Myocyte (in vitro differentiated cells): ENCODE results near the gene CDH22. TPM values are rescaled to one million over a fixed set of nuclear protein-coding genes. Genes with fewer than 3 reads are reported as not detected.

Source experiments
- DNase-seq: peaks from one replicate; pipeline ENCODE4 v3.0.0-alpha.2; 2012; ENCODE audit warnings: low read depth
- total RNA-seq: library from RNA; depleted of rRNA; stranded (reverse); fragments of >200 nt; gene quantifications from 2 replicates; pipeline ENCODE4 v1.2.3, GENCODE V29; 2014

Gene CDH22
- total RNA-seq, 1 donor from 2014 or later: not detected

DNA sequence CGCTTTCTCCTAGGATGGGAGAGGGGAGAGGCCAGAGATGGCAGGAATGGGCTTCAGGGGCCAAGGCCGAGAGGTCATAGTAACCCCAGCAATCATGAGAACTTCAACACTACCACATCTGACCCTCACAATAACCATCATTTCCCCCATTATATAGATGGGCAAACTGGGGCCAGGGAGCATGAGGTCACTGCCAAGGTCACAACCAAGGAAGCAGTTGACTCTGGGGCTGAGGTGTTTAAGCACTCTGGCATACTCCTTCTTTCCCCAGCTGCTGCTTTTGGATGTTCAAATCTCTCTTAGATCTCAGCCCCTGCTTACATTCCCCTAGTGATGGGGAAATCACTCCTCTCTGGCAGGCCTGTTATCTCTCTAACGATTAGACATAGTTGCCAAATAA, 39.6 kb downstream of the CDH22 start:
- no peak for DNase-seq

DNA sequence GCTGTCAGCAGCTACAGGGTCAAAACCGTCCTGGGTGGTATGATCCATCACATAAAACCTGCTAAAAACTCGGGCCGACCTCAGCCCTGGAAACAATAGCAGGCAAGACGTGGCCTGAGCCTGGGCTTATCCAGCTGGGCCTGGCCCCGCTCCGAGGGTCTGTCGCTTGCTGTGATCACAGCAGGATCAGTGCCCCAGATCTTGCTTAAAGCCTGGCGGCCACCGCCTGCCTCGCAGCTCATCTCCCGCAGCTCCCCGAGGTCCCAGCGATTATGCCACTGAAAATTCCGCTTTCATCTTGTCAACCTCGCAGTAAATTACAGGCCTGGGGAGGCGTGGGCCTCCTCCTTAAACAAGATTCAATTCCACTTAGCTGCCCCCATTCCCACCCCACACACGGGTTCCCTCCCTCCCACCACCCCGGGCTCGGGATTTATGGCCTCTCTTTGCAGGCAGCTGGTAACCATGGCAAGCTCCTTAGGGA, 40.1 kb downstream of the CDH22 start:
- no peak for DNase-seq

DNA sequence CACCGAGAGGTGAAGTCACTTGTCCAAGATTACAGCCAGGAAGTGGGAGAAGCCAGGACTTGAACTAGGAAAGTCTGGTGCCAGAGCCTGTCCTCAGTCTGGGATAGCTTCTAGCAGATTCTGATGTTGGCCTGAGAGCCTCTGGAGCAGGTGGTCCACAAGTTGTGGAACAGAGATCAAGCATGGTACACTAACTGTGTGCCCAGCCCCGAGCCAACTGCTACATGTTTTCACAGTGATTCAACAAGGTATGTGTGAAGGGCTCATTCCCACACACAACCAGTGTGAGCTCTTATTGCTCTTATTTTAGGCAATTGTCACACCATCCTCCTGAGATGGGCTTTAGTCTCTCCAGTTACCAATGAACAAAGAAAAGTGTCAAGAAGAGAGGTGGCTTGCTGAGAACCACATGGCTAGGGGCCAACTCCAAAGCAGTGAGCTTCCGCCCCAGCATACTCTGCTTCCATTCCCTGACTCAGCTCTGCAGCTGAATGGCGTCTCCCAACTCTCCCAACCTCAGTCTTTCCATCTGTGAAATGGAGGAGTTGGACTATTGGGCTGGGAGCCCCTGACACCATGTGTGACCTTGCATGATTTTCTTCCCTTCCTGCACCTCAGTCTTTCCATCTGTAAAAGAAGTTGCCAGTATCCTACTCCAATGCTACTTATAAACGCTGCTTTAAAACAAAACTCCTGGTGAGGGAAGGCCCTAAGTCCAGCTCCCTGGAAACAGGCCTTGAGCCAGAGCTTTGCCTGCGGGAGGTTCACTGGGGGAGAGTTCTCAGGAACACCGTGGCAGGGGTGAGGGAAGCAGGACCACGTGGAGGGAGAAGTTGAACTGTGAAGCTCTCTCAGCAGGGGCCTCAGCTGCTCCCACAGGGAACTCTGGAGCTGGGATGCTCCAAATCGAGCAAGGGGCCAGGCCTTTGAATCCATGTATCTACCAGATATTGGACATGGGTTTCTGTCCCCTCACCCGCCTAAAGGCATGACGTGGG, 40.9 kb downstream of the CDH22 start:
- no peak for DNase-seq

DNA sequence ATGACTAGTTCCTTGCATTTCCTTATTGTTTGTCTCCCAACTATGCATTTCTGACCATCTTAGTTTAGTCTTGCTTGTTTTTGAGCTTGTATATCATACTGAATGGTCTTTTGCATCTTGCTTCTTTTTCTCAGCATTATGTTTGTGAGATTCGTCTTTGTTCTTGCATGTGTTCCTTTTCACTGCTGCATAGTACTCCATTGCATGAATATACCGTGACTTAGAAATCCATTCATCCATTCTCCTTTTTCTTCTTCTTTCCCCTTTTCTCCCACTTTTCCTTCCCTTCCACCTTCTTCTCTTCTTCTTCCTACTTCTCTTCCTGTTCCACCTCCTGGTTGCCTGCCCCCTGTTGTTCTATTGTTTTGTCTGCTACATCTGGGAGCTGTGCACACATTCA, 42.8 kb downstream of the CDH22 start:
- DNase-seq: no peak

DNA sequence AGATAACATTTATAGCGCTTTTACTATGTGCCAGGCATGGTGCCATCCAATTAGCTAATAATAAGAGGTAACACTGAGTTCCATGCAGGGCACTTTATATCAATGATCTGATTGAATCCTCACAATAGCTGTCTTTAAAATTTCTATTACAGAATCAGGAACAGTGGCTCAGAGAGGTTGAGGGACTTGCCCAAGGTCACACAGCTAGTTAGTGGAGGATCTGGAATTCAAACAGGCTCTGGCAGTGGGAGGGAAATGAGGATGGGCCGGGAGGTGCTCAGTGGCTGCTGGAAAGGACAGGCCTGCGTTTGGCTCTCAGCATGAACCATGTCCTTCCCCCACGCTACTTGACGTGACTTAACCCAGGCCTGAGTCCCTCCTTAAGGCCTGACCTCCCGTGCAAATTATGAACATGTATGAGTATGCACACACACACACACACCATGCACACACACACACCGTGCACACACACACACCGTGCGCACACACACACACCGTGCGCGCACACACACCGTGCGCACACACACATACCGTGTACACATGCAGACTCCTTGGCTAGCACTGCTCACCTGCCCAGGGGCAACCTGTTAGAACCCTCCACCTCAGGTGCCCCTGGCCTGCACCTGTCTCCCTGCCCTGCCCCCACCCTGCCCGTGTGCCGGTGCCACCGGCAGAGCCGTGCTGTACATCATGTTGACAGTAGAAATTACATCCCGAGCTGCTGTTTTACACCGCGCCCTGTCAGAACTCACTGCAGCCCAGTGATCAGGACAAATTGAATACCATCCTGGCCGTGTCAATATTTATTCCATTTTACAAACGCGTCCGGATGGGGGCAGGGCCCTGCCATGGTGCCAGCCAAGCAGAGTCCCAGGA, 43.7 kb downstream of the CDH22 start:
- DNase-seq: no peak

DNA sequence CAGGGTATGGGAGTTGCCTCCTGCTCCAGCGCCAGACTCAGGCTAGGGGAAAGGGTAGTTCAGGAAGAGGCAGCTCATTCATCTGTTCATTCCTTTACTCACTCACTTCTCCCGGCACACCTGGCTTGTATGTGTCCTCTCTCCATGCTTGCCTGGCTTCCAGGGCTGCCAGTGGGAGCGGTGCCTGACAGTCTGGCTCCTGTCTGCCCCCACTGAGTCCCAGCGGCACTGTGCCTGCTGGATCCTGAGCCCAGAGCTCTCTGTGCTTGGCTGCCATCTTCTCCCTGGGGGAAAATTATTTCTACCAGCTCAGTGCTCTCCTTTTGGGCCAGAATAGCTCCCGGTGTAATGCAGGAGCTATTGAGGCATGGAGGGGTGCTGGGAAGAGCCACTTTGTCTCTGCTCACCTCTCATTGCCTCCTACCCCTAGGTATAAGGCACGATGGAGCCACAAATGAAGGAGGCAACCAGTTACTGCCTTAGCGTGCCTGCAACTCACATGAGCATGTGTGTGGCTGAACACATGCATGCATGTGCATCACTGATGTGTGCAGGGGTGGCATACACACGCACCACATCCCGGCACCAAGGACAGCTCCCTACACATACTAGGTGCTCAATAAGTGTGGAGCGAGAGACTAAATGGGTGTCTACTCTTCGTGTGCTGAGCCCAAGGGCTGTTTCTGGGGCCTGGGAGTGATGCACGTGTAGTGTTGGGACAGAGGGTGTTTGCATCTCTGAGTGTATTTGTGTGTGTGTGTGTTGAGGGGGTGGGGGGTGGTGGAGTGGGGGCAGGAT, 46.6 kb downstream of the CDH22 start:
- DNase-seq: no peak

DNA sequence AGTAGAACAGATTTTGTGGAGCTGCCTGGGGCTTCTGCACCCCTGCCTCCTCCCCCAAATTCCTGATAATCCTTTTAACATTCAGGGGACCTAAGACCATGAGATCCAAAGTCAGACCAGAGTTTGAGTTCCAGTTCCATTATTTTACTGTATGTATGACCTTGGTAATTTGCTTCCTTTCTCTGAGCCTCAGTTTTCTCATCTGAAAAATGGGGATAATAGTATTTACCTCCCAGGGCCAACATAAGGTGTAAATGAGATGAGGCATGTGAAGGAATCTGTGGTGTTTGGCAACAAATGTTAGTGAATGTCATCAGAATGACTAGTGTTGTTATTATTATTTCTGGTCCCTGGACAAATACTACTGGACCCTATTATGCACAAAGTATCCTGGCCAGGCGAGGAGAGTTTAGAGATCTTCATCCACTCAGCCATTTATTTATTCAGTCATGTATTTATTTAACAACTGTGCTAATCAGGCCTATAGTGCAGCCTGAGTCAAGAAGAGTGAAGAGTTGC, 47.3 kb downstream of the CDH22 start:
- no peak for DNase-seq

DNA sequence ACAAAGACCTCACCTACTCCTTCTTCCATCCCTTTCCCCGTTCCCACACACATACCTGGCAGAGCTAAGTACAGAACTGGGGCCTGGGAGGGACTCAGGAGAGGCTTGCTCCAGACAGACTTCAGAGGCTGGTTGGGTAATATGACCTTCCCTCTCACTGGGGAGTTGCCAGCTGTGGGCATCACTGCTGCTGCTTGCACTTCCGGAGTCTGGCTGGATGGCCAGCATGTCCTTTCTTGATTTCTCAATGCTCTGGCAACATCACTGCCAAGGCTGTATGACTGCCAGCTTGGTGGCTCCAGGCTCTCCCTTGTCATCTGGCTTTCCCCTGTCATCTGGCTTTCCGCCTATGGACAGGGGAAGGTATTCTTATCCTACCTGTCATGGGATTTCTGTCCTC, 47.8 kb downstream of the CDH22 start:
- peak; percentile 1 for DNase-seq

DNA sequence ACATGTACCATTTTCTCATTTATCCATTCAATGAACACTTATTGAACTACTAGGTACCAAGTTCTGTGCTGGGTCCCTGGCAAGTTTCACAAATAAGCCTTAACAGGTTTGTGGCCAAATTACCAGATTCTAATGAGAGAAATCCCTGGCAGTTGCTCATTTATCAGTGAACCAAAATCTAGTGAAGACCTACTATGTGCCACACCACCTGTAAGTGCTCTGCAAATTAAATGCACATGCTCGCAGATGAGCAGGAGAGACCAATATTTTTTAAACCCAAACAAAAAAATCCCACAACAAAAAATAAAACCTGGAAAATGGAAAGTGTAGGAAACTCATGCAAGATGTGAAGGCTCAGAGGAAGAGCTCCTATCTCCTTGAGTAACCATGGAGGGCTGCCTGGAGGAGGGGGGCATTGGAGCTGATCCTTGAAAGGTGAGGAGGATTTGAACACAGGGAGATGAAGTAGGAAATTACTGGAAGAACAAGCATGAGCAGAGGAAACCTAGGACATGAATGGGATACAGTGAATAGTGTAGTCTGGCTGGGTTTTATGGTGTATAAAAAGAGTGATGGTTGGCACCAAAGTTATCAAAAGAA, 48.9 kb downstream of the CDH22 start:
- DNase-seq: no peak

DNA sequence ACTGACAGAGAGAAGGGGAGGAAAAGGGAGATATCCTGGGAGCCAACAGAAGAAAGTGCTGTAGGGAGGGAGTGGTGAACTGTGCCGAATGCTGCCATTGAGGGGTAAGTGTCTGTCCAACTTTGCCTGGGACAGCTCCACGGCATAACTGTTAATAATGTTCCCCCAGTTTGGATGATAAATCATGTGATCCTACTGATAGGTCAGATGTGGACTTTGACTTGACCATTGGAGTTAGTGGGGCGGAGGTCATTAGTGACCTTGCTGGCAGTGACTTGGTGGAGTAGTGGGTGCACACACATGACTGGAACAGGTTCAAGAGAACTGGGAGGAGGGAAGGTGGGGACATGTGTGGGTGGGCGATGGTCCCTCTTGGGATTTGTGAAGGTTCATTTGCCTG, 50.4 kb downstream of the CDH22 start:
- no peak for DNase-seq

DNA sequence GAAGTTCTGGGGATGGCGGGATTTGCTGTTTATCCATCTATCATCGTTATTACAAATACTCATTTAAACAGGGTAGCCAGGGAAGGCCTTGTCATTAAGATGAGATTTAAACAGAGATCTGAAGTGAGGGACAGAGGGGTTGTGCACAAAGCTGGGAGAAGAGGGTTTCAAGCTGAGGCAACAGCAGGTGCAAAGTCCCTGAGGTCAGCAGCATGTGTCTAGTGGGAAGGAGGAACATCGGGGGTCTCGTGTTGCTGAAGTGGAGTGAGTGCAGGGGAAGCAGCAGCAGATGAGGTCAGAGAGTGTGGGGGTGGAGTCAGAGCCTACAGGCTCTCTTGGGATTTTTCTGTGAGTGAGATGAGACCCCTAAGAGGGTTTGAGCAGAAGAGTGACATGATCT, 52.0 kb downstream of the CDH22 start:
- DNase-seq: no peak

DNA sequence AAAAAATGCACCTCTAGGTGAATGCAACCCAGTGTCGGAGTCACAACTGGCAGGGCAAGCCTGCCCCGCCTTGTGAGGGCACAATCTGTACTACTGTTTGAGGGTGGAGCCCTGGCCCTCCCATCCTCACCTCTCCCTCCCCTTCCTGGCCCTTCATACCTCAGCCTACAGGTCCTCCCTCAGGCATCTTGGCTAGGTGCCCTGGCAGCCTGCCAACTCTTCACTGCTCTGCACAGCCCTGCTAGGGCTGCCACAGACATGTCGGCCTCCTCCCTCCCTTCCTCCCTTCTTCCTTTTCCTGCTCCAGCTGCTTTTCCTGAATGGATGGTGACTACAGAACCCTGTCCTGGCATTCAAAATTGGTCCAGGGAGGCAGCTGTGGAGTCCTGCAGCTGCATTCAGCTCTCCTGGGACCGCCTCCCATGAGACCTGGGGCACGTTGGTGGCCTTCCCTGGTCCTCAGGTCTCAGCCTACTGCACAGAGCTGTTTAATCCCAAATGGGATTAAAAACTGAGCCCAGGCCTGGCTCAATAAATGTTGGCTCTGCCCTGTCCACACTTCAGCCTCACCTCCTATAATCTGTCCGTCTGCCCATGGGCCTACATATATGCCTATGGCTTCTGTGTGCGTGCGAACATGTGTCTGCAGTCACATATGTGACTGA, 52.7 kb downstream of the CDH22 start:
- DNase-seq: peak; percentile 3

DNA sequence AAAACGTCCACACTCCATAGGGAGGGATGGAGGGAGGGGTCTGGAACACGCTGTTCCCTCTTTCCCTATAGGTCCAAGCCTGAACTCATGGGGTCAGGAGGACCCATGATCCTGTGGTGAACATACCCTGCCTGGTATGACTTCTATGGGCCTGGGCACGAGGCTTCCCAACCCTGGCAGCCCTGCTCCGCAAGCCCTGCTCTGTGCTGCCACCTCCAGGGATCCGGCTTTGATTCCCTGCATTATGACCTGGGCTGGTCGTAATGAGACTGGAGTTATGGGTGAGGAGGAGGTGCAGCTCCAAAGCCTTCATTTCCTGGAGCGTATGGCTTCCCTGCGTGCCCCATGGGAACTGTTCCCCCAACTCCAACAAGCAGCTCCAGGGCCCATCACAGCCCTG, 54.9 kb downstream of the CDH22 start:
- DNase-seq: peak; percentile 6

DNA sequence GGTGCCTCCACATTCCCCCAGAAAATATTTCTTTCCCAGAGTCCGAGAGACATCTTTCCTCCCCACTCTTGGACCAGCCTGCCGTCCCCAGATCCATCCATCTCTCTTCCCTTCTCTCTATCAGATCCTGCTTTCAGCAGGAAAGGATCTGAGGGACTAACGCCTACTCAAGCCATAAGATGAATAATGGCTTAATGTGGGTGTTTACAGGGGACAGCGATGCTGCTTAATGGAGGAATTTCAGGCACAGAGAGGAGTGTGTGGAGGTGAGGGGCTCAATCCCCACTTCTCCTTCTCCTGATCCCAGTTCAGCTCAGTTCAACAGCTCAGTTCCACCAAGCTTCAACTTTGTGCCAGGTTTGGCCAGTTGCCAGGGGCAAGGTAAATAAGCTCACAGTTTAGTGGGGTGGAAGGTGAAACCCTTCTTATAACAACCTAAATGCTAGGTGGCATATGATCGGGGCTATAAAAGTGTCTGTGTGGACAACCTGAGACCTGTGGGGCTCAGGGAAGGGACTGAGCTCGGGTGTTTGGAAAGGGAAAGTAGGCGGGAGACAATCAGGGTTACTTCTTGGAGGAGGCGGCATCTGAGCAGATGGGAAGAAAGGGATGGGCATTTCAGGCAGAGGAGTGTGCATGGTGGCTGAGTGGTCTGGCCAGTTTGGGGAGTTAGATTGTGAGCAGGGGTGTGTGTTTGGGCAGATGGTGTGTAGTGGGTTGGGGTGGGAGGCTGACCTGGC, 55.8 kb downstream of the CDH22 start:
- no peak for DNase-seq

DNA sequence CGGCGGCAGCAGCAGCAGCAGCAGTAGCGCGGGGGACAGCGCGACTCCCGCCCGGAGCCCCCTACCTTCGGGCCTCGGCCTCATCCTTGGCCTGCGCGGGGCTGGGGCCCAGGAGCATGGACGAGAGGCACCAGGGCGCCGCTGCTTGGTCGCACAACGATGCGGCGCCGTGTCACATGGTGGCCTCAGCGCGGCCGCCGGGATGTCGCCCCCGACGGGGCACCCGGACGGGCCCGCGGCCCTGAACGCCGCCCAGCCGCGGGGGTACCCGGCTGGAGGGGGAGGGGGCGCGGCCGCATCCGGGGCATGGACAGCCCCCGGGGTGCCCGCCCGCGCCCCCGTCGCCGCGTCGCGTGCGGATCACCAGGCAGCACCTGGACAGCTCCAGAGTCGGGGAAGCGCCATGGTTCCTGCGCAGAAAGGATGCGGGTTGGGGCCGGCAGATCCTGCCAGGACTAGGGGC, 57.1 kb downstream of the CDH22 start:
- no peak for DNase-seq

DNA sequence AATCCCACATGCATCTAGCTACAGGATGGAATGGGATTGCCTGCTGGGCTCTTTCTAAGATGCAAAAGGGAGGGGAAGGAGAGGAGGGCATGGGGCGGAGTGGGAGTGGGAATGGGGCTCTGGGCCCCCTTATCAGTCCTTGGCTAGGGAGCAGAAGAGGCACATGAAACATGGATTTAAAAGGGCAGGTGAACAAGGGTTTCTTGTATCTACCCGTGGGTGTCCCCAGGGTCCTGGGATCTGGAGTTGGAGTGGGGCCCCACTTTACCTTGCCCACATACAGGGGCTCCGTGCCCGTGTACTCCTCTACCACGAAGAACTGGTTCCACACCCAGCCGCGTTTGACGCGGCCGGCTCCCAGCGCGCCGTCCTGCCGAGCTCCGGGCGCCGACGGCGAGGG, 57.5 kb downstream of the CDH22 start:
- DNase-seq: no peak

DNA sequence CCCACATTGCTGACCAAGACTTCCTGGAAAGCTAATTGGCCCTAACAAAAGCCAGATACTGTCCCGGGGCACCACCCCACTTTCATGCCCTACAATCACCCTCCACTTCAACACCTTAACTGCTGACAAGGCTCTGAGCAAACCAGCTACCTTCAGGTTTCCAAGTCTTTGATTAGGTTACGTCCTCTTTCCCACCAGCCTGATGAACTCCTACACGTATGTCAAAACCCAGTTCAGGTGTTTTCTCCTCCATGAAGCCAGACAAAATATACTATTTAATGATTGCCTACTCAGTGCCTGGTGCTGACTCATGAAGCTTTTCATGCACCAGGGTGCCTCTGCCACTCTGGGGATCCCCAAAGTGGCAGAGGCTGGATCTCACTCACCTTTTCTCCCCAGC, 58.6 kb downstream of the CDH22 start:
- no peak for DNase-seq

DNA sequence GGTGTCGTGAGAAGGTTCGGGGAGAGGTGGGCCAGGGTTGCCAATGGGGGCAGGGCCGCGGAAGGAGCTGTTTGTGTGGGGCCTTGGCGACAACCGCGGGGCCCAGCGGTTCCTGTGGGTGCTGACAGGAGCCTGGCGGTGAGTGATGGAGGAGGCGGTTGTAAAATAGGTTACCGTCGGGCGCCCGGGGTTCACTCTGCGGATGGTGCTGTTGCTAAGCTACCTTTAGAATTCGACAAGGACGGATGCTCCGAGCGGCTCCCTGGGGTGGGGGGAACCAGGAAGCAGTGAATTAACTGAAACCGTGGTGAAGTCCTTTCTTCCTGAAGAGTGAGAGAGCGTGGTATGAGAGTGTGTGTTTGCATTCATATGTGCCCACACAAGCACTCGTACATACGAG, 61.7 kb downstream of the CDH22 start:
- DNase-seq: no peak
